Memory B cell (primary cell): ENCODE results near the gene CHRM1.
"Not testable (repeated sequence)": the region's sequence is repeated elsewhere in the genome, so short reads cannot be mapped to it uniquely, and the experiment has no call there.

ENCODE experiments used
- ATAC-seq: fragments of 150-1000 bp; cut with Tn5 transposase; 2 replicates; pipeline ENCODE4 v1.10.0; 2021; ENCODE audit warnings: low read depth, mild to moderate bottlenecking, moderate library complexity
- DNase-seq, 2 donors: peaks; one replicate each; pipeline ENCODE4 v3.0.0; 2022; ENCODE audit warnings: low spot score in 2 of 2
- H3K27ac Mint-ChIP-seq: one replicate; pipeline ENCODE4 v1.8.0; 2022; ENCODE audit warnings: mild to moderate bottlenecking, moderate library complexity, mixed read lengths
- H3K27me3 Mint-ChIP-seq: one replicate; pipeline ENCODE4 v1.8.0; 2022; ENCODE audit warnings: mixed read lengths
- H3K36me3 Mint-ChIP-seq: one replicate; pipeline ENCODE4 v1.8.0; 2022; ENCODE audit warnings: mild to moderate bottlenecking, mixed read lengths
- H3K4me1 Mint-ChIP-seq: one replicate; pipeline ENCODE4 v1.8.0; 2022; ENCODE audit warnings: mixed read lengths
- H3K4me3 Mint-ChIP-seq: one replicate; pipeline ENCODE4 v1.8.0; 2022; ENCODE audit warnings: mild to moderate bottlenecking, moderate library complexity, mixed read lengths
- H3K9me3 Mint-ChIP-seq: one replicate; pipeline ENCODE4 v1.8.0; 2022; ENCODE audit warnings: mixed read lengths

The CHRM1 gene

GRCh38 chr11:62921201-62921572, at the start of gene CHRM1:
TSS of gene CHRM1 (minus strand) at chr11:62921363. CDS start at chr11:62911100, 10,263 bp downstream.
- H3K4me1 Mint-ChIP-seq: peaks cover 8% of the 10 kb centered on the region
- no peaks in the 10 kb centered on the region for H3K36me3 Mint-ChIP-seq
- no peak within 1 kb of the TSS for H3K4me3 Mint-ChIP-seq
- no peak within 1 kb of the TSS for H3K27ac Mint-ChIP-seq
- H3K27me3 Mint-ChIP-seq: peaks cover 13% of the 10 kb centered on the region
- no peaks in the 10 kb centered on the region for H3K9me3 Mint-ChIP-seq
- no peak for ATAC-seq
- DNase-seq: no peak

GRCh38 chr11:62965574-62965973, 44.4 kb upstream of the CHRM1 start:
- Mint-ChIP-seq H3K27me3 (peaks cover 9% of the 10 kb centered on the region), H3K4me1 (no peaks in the 10 kb centered on the region), H3K27ac (no peak overlapping the region), H3K9me3 (peaks cover 4% of the 10 kb centered on the region), H3K36me3 (no peaks in the 10 kb centered on the region), H3K4me3 (no peak overlapping the region)
- no peak for DNase-seq
- ATAC-seq: no peak

GRCh38 chr11:62962391-62962790, 41.2 kb upstream of the CHRM1 start:
- Mint-ChIP-seq H3K27ac (no peak overlapping the region), H3K27me3 (peaks cover 10% of the 10 kb centered on the region), H3K36me3 (no peaks in the 10 kb centered on the region), H3K4me3 (no peak overlapping the region), H3K9me3 (peaks cover 2% of the 10 kb centered on the region), H3K4me1 (no peaks in the 10 kb centered on the region)
- no peak for DNase-seq
- no peak for ATAC-seq

- Mint-ChIP-seq H3K36me3 (no peaks in the 10 kb centered on the region), H3K4me1 (no peaks in the 10 kb centered on the region), H3K27ac (no peak overlapping the region), H3K9me3 (no peaks in the 10 kb centered on the region), H3K27me3 (peaks cover 12% of the 10 kb centered on the region), H3K4me3 (no peak overlapping the region)
- DNase-seq: no peak
- ATAC-seq: no peak
Measured at GRCh38 chr11:62961017-62961570, 39.9 kb upstream of the CHRM1 start.

- no peak overlapping the region for H3K4me3 Mint-ChIP-seq
- no peaks in the 10 kb centered on the region for H3K4me1 Mint-ChIP-seq
Measured at GRCh38 chr11:62959422-62959980, 38.3 kb upstream of the CHRM1 start.

GRCh38 chr11:62958547-62959421, 37.6 kb upstream of the CHRM1 start:
- no peaks in the 10 kb centered on the region for H3K9me3 Mint-ChIP-seq
- no peak overlapping the region for H3K4me3 Mint-ChIP-seq
- DNase-seq (no peak), ATAC-seq (no peak)
- H3K4me1 Mint-ChIP-seq: no peaks in the 10 kb centered on the region
- H3K27me3 Mint-ChIP-seq: peaks cover 11% of the 10 kb centered on the region
- H3K27ac Mint-ChIP-seq: no peak overlapping the region
- H3K36me3 Mint-ChIP-seq: no peaks in the 10 kb centered on the region

More at GRCh38 chr11:62959422-62959980, 38.3 kb upstream of the CHRM1 start:
- no peaks in the 10 kb centered on the region for H3K9me3 Mint-ChIP-seq
- no peaks in the 10 kb centered on the region for H3K36me3 Mint-ChIP-seq
- no peak for DNase-seq
- no peak for ATAC-seq
- peaks cover 11% of the 10 kb centered on the region for H3K27me3 Mint-ChIP-seq
- no peak overlapping the region for H3K27ac Mint-ChIP-seq

- no peak overlapping the region for H3K4me3 Mint-ChIP-seq
Measured at GRCh38 chr11:62957147-62957546, 36.0 kb upstream of the CHRM1 start.

GRCh38 chr11:62954478-62954877, 33.3 kb upstream of the CHRM1 start:
- H3K27me3 Mint-ChIP-seq: peaks cover 14% of the 10 kb centered on the region
- H3K36me3 Mint-ChIP-seq: no peaks in the 10 kb centered on the region
- no peaks in the 10 kb centered on the region for H3K9me3 Mint-ChIP-seq
- no peak for DNase-seq
- no peak overlapping the region for H3K4me3 Mint-ChIP-seq
- H3K4me1 Mint-ChIP-seq: no peaks in the 10 kb centered on the region
- no peak for ATAC-seq
- no peak overlapping the region for H3K27ac Mint-ChIP-seq

More at GRCh38 chr11:62957147-62957546, 36.0 kb upstream of the CHRM1 start:
- no peaks in the 10 kb centered on the region for H3K9me3 Mint-ChIP-seq
- no peak overlapping the region for H3K27ac Mint-ChIP-seq
- H3K27me3 Mint-ChIP-seq: peaks cover 12% of the 10 kb centered on the region
- no peaks in the 10 kb centered on the region for H3K4me1 Mint-ChIP-seq
- no peak for ATAC-seq
- DNase-seq: no peak
- no peaks in the 10 kb centered on the region for H3K36me3 Mint-ChIP-seq

GRCh38 chr11:62953811-62954210, 32.6 kb upstream of the CHRM1 start:
- Mint-ChIP-seq H3K36me3 (no peaks in the 10 kb centered on the region), H3K4me1 (no peaks in the 10 kb centered on the region), H3K27me3 (peaks cover 12% of the 10 kb centered on the region), H3K27ac (no peak overlapping the region), H3K4me3 (no peak overlapping the region), H3K9me3 (no peaks in the 10 kb centered on the region)
- ATAC-seq: no peak
- no peak for DNase-seq

GRCh38 chr11:62948765-62949320, 27.7 kb upstream of the CHRM1 start:
- Mint-ChIP-seq H3K9me3 (peaks cover 1% of the 10 kb centered on the region), H3K4me1 (no peaks in the 10 kb centered on the region), H3K27ac (no peak overlapping the region), H3K36me3 (no peaks in the 10 kb centered on the region), H3K4me3 (no peak overlapping the region), H3K27me3 (peaks cover 12% of the 10 kb centered on the region)
- ATAC-seq (no peak), DNase-seq (no peak)

GRCh38 chr11:62945538-62945937, 24.4 kb upstream of the CHRM1 start:
- H3K27ac Mint-ChIP-seq, H3K4me3 Mint-ChIP-seq, ATAC-seq, H3K9me3 Mint-ChIP-seq, DNase-seq, H3K36me3 Mint-ChIP-seq, H3K4me1 Mint-ChIP-seq: not testable (repeated sequence)
- peaks cover 10% of the 10 kb centered on the region for H3K27me3 Mint-ChIP-seq

- H3K9me3 Mint-ChIP-seq, H3K4me1 Mint-ChIP-seq, ATAC-seq, DNase-seq, H3K4me3 Mint-ChIP-seq, H3K27ac Mint-ChIP-seq, H3K27me3 Mint-ChIP-seq, H3K36me3 Mint-ChIP-seq: not testable (repeated sequence)
Measured at GRCh38 chr11:62937528-62937927, 16.4 kb upstream of the CHRM1 start.

GRCh38 chr11:62934496-62934785, 13.3 kb upstream of the CHRM1 start:
- H3K27ac Mint-ChIP-seq: no peak overlapping the region
- H3K9me3 Mint-ChIP-seq: peaks cover 3% of the 10 kb centered on the region
- no peak for DNase-seq
- H3K27me3 Mint-ChIP-seq: peaks cover 22% of the 10 kb centered on the region
- no peak overlapping the region for H3K4me3 Mint-ChIP-seq
- no peak for ATAC-seq
- H3K4me1 Mint-ChIP-seq: no peaks in the 10 kb centered on the region
- H3K36me3 Mint-ChIP-seq: no peaks in the 10 kb centered on the region

GRCh38 chr11:62933750-62934495, 12.8 kb upstream of the CHRM1 start:
- no peak for DNase-seq
- H3K4me3 Mint-ChIP-seq: no peak overlapping the region
- no peak overlapping the region for H3K27ac Mint-ChIP-seq
- peaks cover 3% of the 10 kb centered on the region for H3K9me3 Mint-ChIP-seq
- ATAC-seq: no peak
- no peaks in the 10 kb centered on the region for H3K4me1 Mint-ChIP-seq
- no peaks in the 10 kb centered on the region for H3K36me3 Mint-ChIP-seq
- peaks cover 25% of the 10 kb centered on the region for H3K27me3 Mint-ChIP-seq
